ENCODE results near the gene CD47. TPM values are rescaled to one million over a fixed set of nuclear protein-coding genes. Genes with fewer than 3 reads are reported as not detected.

The CD47 gene
- 43.2 TPM for polyA plus RNA-seq (2013, experiment 1 of 2; ENCODE audit: insufficient read length)
- 41.1 TPM for polyA plus RNA-seq (2013, experiment 2 of 2; ENCODE audit: insufficient read length)

GRCh38 chr3:108090701-108091497 lies at the start of gene CD47:
Gene CD47 (minus strand): TSS chr3:108091031. CDS start chr3:108090908, 123 bp downstream.
- DNase-seq, result peak; percentile 88

GRCh38 chr3:108137460-108137814 lies 46.6 kb upstream of the CD47 start:
- no peak for DNase-seq

- DNase-seq, result no peak
These were observed 46.0 kb upstream of the CD47 start for GRCh38 chr3:108136561-108137459.

GRCh38 chr3:108134555-108134880 lies 43.7 kb upstream of the CD47 start:
- no peak for DNase-seq

GRCh38 chr3:108133858-108134554 lies 43.2 kb upstream of the CD47 start:
- DNase-seq, result no peak

GRCh38 chr3:108133048-108133369 lies 42.2 kb upstream of the CD47 start:
- no peak for DNase-seq

GRCh38 chr3:108131475-108132134 lies 40.8 kb upstream of the CD47 start:
- DNase-seq, result no peak

GRCh38 chr3:108130701-108131474 lies 40.1 kb upstream of the CD47 start:
- peak; percentile 88 for DNase-seq

GRCh38 chr3:108130236-108130635 lies 39.4 kb upstream of the CD47 start:
- no peak for DNase-seq

- DNase-seq, result no peak
These were observed 36.6 kb upstream of the CD47 start for GRCh38 chr3:108127301-108127988.

- DNase-seq, result no peak
These were observed 35.5 kb upstream of the CD47 start for GRCh38 chr3:108126348-108126747.

- DNase-seq, result no peak
These were observed 34.8 kb upstream of the CD47 start for GRCh38 chr3:108125550-108126071.

GRCh38 chr3:108125153-108125543 lies 34.3 kb upstream of the CD47 start:
- DNase-seq, result no peak

- DNase-seq, result no peak
These were observed 33.7 kb upstream of the CD47 start for GRCh38 chr3:108124337-108125152.

GRCh38 chr3:108123326-108123725 lies 32.5 kb upstream of the CD47 start:
- DNase-seq, result no peak

GRCh38 chr3:108122276-108122675 lies 31.4 kb upstream of the CD47 start:
- no peak for DNase-seq

- DNase-seq, result no peak
These were observed 28.7 kb upstream of the CD47 start for GRCh38 chr3:108119398-108120104.

- peak; percentile 21 for DNase-seq
These were observed 27.4 kb upstream of the CD47 start for GRCh38 chr3:108118038-108118768.

Data from fibroblast of skin of abdomen (primary cell).